Neural progenitor cell (in vitro differentiated cells): ENCODE data around the gene EEF1AKMT3.

Experiments
- CTCF ChIP-seq: fragments of 200-600 bp; sonication (generic); IDR thresholded peaks from 2 replicates; pipeline ENCODE4 v1.5.1; 2017; ENCODE audit warnings: antibody characterized with exemption, mild to moderate bottlenecking
- EZH2 ChIP-seq: fragments of 200-600 bp; sonication (generic); IDR thresholded peaks from 2 replicates; pipeline ENCODE4 v1.6.1; 2017; ENCODE audit warnings: antibody characterized with exemption, mild to moderate bottlenecking, moderate library complexity

- TF ChIP-seq EZH2 (no peak), CTCF (no peak)
Observed at GRCh38 chr12:57741844-57742738, 30.3 kb upstream of the EEF1AKMT3 start.
